Fibroblast of skin of scalp (primary cell): ENCODE results near the gene GALNT18.

Experiments
- DNase-seq: peaks from one replicate; pipeline ENCODE4 v3.0.0-alpha.2; 2013

GALNT18 gene

GRCh38 chr11:11338304-11338703, 283.5 kb downstream of the GALNT18 start:
- no peak for DNase-seq

GRCh38 chr11:11336664-11337063, 285.1 kb downstream of the GALNT18 start:
- no peak for DNase-seq

GRCh38 chr11:11335043-11335442, 286.8 kb downstream of the GALNT18 start:
- DNase-seq = no peak

GRCh38 chr11:11334607-11335006, 287.2 kb downstream of the GALNT18 start:
- no peak for DNase-seq

- DNase-seq = no peak
Observed at GRCh38 chr11:11332141-11332710, 289.6 kb downstream of the GALNT18 start.

- no peak for DNase-seq
Observed at GRCh38 chr11:11329062-11329806, 292.6 kb downstream of the GALNT18 start.

- no peak for DNase-seq
Observed at GRCh38 chr11:11324090-11324489, 297.7 kb downstream of the GALNT18 start.

- DNase-seq = no peak
Observed at GRCh38 chr11:11322101-11322500, 299.7 kb downstream of the GALNT18 start.

GRCh38 chr11:11320825-11321224, 301.0 kb downstream of the GALNT18 start:
- no peak for DNase-seq

- DNase-seq = no peak
Observed at GRCh38 chr11:11318961-11319360, 302.8 kb downstream of the GALNT18 start.

- no peak for DNase-seq
Observed at GRCh38 chr11:11318461-11318860, 303.3 kb downstream of the GALNT18 start.

- DNase-seq = no peak
Observed at GRCh38 chr11:11316651-11317230, 305.1 kb downstream of the GALNT18 start.

GRCh38 chr11:11313902-11314692, 307.7 kb downstream of the GALNT18 start:
- DNase-seq = no peak

- peak; percentile 15 for DNase-seq
Observed at GRCh38 chr11:11313426-11313825, 308.4 kb downstream of the GALNT18 start.

GRCh38 chr11:11312738-11313137, 309.1 kb downstream of the GALNT18 start:
- no peak for DNase-seq

- no peak for DNase-seq
Observed at GRCh38 chr11:11311169-11311568, 310.6 kb downstream of the GALNT18 start.

GRCh38 chr11:11309906-11310305, 311.9 kb downstream of the GALNT18 start:
- no peak for DNase-seq

GRCh38 chr11:11308249-11308648, 313.6 kb downstream of the GALNT18 start:
- no peak for DNase-seq

- no peak for DNase-seq
Observed at GRCh38 chr11:11306855-11307254, 314.9 kb downstream of the GALNT18 start.

GRCh38 chr11:11304550-11304949, 317.3 kb downstream of the GALNT18 start:
- DNase-seq = no peak

- no peak for DNase-seq
Observed at GRCh38 chr11:11302565-11302964, 319.2 kb downstream of the GALNT18 start.

GRCh38 chr11:11301212-11301611, 320.6 kb downstream of the GALNT18 start:
- DNase-seq = no peak

- no peak for DNase-seq
Observed at GRCh38 chr11:11297578-11297977, 324.2 kb downstream of the GALNT18 start.
